Testis (tissue), 2 donors: Measurements from ENCODE around the gene TLE4.

Experiments
- POLR2A ChIP-seq: fragments of 450-650 bp; IDR thresholded peaks from one replicate; pipeline ENCODE4 v1.6.1; 2017; ENCODE audit warnings: antibody characterized with exemption, mild to moderate bottlenecking, moderate library complexity
- TF ChIP-seq, protein P1 (sequence below), 3 experiments: fragments of 450-650 bp in 2 of 3; fragments of 200-600 bp in 1 of 3; sonication (generic) in 1 of 3; IDR thresholded peaks; one replicate each; pipeline ENCODE4 v1.5.1; 2016 to 2019; ENCODE audit warnings: antibody characterized with exemption in 3 of 3, mild to moderate bottlenecking in 2 of 3, moderate library complexity in 1 of 3

DNA sequence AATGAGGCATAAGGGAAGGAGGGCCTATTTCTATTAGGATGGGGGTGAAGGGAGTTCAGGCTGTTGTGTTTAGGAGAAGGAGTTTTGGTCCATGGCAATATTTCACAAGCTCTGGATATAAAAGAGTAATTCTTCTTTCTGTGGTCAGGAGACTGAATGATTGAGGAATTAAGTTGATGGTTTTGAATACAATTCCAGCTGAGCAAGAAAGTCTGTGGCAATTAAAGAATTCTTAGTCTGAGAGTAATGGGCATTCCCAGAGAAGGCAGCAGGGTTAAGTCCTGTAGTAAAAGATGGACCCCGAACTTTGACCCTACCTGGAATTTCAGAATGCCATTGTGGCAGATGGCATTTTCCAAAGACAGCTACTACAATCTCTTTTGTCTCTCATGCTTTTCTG is 202.6 kb downstream of the TLE4 start:
- TF ChIP-seq, protein P1, sequence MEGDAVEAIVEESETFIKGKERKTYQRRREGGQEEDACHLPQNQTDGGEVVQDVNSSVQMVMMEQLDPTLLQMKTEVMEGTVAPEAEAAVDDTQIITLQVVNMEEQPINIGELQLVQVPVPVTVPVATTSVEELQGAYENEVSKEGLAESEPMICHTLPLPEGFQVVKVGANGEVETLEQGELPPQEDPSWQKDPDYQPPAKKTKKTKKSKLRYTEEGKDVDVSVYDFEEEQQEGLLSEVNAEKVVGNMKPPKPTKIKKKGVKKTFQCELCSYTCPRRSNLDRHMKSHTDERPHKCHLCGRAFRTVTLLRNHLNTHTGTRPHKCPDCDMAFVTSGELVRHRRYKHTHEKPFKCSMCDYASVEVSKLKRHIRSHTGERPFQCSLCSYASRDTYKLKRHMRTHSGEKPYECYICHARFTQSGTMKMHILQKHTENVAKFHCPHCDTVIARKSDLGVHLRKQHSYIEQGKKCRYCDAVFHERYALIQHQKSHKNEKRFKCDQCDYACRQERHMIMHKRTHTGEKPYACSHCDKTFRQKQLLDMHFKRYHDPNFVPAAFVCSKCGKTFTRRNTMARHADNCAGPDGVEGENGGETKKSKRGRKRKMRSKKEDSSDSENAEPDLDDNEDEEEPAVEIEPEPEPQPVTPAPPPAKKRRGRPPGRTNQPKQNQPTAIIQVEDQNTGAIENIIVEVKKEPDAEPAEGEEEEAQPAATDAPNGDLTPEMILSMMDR (IDR thresholded peaks at IDR 0.05) = no peak
- no peak for TF ChIP-seq POLR2A
